HepG2 (cell line): Measurements from ENCODE around the gene CLN6. TPM values are rescaled to one million over a fixed set of nuclear protein-coding genes. Genes with fewer than 3 reads are reported as not detected.

Source experiments
- ATAC-seq: fragments of 200-7000 bp; cut with Tn5 transposase; 3 replicates; pipeline ENCODE4 v1.9.1; 2020; ENCODE audit warnings: mild to moderate bottlenecking, moderate library complexity
- BruUV-seq: library from RNA; stranded (reverse); fragments of 400-500 nt; replicated peaks from 2 replicates; lab custom pipeline; 2021; lab: Mats Ljungman, UMichigan
- CTCF ChIA-PET: fragments of 300-600 bp; formaldehyde crosslinking; extraction: SDS; loops from one replicate; lab custom pipeline; 2021; ENCODE audit warnings: low total read pairs, inconsistent platforms, low intra/inter-chr PET ratio; lab: Yijun Ruan, JAX
- POLR2A ChIA-PET: fragments of 350-600 bp; sonication (Branson Sonifier 250); formaldehyde crosslinking; loops from one replicate; lab custom pipeline; 2020; ENCODE audit warnings: antibody characterized with exemption, inconsistent platforms; lab: Yijun Ruan, JAX
- DNase-seq: peaks from one replicate; pipeline ENCODE4 v3.0.0-alpha.2; 2015; ENCODE audit warnings: low spot score
- FAIRE-seq: peaks from 3 replicates; lab custom pipeline; 2011; peaks lifted over from hg19 to GRCh38; lab: Jason Lieb, UNC
- H2AFZ ChIP-seq: one replicate; pipeline ENCODE4 v1.6.1; 2011; ENCODE audit warnings: low read length, inconsistent platforms
- H3K27ac ChIP-seq: fragments of 300-600 bp; 3 replicates; pipeline ENCODE4 v1.8.0; 2011; ENCODE audit warnings: mixed run types, mild to moderate bottlenecking, mixed read lengths, low read length, inconsistent platforms; ENCODE audit not compliant: insufficient read depth; ENCODE audit errors: extremely low read length
- H3K27me3 ChIP-seq, 2 experiments: fragments of 200-600 bp in 1 of 2; 2 replicates in 1 of 2; 3 replicates in 1 of 2; pipeline versions ENCODE4 v1.6.0 to v1.8.0; 2011; ENCODE audit warnings: low read length in 2 of 2, mild to moderate bottlenecking in 2 of 2, moderate library complexity in 2 of 2, inconsistent platforms in 1 of 2; ENCODE audit not compliant: insufficient read depth in 2 of 2, control insufficient read depth in 1 of 2
- H3K36me3 ChIP-seq, 2 experiments: fragments of 200-600 bp in 1 of 2; replicated peaks in 1 of 2; 2 replicates in 1 of 2; 3 replicates in 1 of 2; pipeline versions ENCODE4 v1.5.1 to v1.8.0; 2011; ENCODE audit warnings: low read length in 2 of 2, inconsistent platforms in 1 of 2; ENCODE audit not compliant: insufficient read depth in 2 of 2, control insufficient read depth in 1 of 2
- H3K4me1 ChIP-seq: 2 replicates; pipeline ENCODE4 v1.5.1; 2012; ENCODE audit warnings: low read length, inconsistent platforms; ENCODE audit not compliant: insufficient read depth
- H3K4me2 ChIP-seq: 2 replicates; pipeline ENCODE4 v1.6.0; 2011; ENCODE audit warnings: low read depth, low read length, inconsistent platforms
- H3K4me3 ChIP-seq, 3 experiments: fragments of 200-600 bp in 1 of 3; sonication (generic), shearing (Covaris generic) in 1 of 3; replicated peaks in 1 of 3; 2 replicates each; pipeline ENCODE4 v1.5.1; 2011 to 2016; ENCODE audit warnings: low read length in 3 of 3, inconsistent platforms in 2 of 3, low read depth in 2 of 3, mild to moderate bottlenecking in 2 of 3, control low read depth in 1 of 3, mixed read lengths in 1 of 3; ENCODE audit not compliant: insufficient read depth in 1 of 3
- H3K79me2 ChIP-seq: one replicate; pipeline ENCODE4 v1.6.1; 2011; ENCODE audit warnings: low read length, inconsistent platforms; ENCODE audit not compliant: insufficient read depth
- H3K9ac ChIP-seq: 2 replicates; pipeline ENCODE4 v1.6.0; 2011; ENCODE audit warnings: mild to moderate bottlenecking, low read depth, low read length, inconsistent platforms; ENCODE audit not compliant: insufficient read depth
- H3K9me3 ChIP-seq: 2 replicates; pipeline ENCODE4 v1.5.1; 2012; ENCODE audit warnings: mild to moderate bottlenecking, low read length
- H4K20me1 ChIP-seq: 2 replicates; pipeline ENCODE4 v1.6.0; 2011; ENCODE audit warnings: inconsistent platforms, mild to moderate bottlenecking, low read length, moderate library complexity; ENCODE audit not compliant: insufficient read depth
- ETV6 ChIP-seq: sonication (generic); formaldehyde crosslinking; conservative IDR thresholded peaks from 2 replicates; pipeline ENCODE4 v1.4.0; 2020; ENCODE audit warnings: missing genetic modification reagents
- KLF9 ChIP-seq: IDR thresholded peaks from 2 replicates; pipeline ENCODE4 v1.6.1; 2016; ENCODE audit warnings: low read depth
- ZNF605 ChIP-seq: sonication (generic); formaldehyde crosslinking; IDR thresholded peaks from 2 replicates; pipeline ENCODE4 v1.8.0; 2022; ENCODE audit warnings: mild to moderate bottlenecking, missing genetic modification reagents
- WGBS: methylation state at CpG from one replicate; pipeline ENCODE4 v1.1.6; 2017; ENCODE audit warnings: low lambda C conversion rate; 5-methylcytosine and 5-hydroxymethylcytosine counted together
- in situ Hi-C: cut with HindIII; loops from 2 replicates; pipeline ENCODE4 v1.10.0; 2017; ENCODE audit warnings: low pct_unique_long_range_greater_than_20kb; ENCODE audit not compliant: extremely low pct_ligation_motif_present
- intact Hi-C: fragments of 100-400 bp; cut with micrococcal nuclease; formaldehyde crosslinking; loops from one replicate; pipeline ENCODE4 v1.10.0; 2022; ENCODE audit not compliant: unreplicated experiment
- polyA plus RNA-seq, 8 experiments: library from polyadenylated mRNA; depleted of rRNA in 3 of 8; stranded (reverse) in 7 of 8; unstranded in 1 of 8; fragments of >200 nt; fragmentation: Illumina TruSeq in 4 of 8; extraction: Trizol in 4 of 8; gene quantifications; 2 replicates each; pipeline versions ENCODE4 v1.2.1 to v1.2.3, GENCODE V29; 2011 to 2016; ENCODE audit warnings: low read depth in 4 of 8, missing spikeins in 1 of 8, mixed read lengths in 1 of 8; ENCODE audit not compliant: insufficient read depth in 1 of 8
- total RNA-seq, 5 experiments: library from RNA; depleted of rRNA; stranded (reverse); fragments of >200 nt; fragmentation: Illumina TruSeq; extraction: Trizol; gene quantifications; 2 replicates each; pipeline ENCODE4 v1.2.3, GENCODE V29; 2016; ENCODE audit warnings: low read depth in 1 of 5
- TF ChIP-seq, protein P1 (sequence below): sonication (generic); formaldehyde crosslinking; IDR thresholded peaks from 2 replicates; pipeline ENCODE4 v1.4.0; 2020; ENCODE audit warnings: mild to moderate bottlenecking, missing genetic modification reagents
- TF ChIP-seq, protein P2 (sequence below): IDR thresholded peaks from 2 replicates; pipeline ENCODE4 v1.6.1; 2018; ENCODE audit warnings: missing genetic modification reagents, mild to moderate bottlenecking, missing compliant biosample characterization
- TF ChIP-seq, protein P3 (sequence below): sonication (generic); formaldehyde crosslinking; IDR thresholded peaks from 2 replicates; pipeline ENCODE4 v1.4.0; 2020; ENCODE audit warnings: missing genetic modification reagents

CLN6 gene
- total and polyA plus RNA-seq, 2 of the 13 experiments (the other 11 are each of a cell fraction or from before 2014, with no cell fraction given): 24.9 to 27.1 TPM

DNA sequence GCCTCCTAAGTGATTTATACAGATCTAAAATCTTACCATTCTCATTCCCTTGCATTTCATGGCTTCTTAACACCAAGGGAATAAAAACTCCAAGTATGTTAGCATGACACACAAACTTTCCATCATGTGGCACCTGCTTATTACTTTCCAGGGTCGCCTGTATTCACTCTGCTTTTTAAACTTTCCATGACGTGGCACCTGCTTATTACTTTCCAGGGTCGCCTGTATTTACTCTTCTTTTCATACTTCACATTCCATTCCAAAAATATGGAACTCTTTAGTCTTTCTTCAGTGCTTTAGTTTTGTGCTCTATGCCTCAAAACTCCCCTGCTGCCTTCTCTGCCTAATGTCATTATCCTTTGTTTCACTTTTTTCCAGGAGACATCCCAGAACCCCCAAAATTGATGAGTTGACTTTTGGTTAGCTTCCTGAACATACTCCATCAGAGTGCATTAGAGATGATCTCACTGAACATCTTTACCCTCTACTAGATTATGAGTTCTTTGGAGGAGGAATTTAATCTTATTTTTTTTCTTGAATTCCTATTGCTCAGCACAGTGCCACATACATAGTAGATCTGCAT is 71.4 kb downstream of the CLN6 start:
- FAIRE-seq (no peak), ATAC-seq (no peak), DNase-seq (peak; percentile 17)
- peaks cover 9 to 53% of the 10 kb centered on the region in 2 experiments for H3K36me3 ChIP-seq
- no peaks in the 10 kb centered on the region for H3K27me3 ChIP-seq
- TF ChIP-seq, protein P1, sequence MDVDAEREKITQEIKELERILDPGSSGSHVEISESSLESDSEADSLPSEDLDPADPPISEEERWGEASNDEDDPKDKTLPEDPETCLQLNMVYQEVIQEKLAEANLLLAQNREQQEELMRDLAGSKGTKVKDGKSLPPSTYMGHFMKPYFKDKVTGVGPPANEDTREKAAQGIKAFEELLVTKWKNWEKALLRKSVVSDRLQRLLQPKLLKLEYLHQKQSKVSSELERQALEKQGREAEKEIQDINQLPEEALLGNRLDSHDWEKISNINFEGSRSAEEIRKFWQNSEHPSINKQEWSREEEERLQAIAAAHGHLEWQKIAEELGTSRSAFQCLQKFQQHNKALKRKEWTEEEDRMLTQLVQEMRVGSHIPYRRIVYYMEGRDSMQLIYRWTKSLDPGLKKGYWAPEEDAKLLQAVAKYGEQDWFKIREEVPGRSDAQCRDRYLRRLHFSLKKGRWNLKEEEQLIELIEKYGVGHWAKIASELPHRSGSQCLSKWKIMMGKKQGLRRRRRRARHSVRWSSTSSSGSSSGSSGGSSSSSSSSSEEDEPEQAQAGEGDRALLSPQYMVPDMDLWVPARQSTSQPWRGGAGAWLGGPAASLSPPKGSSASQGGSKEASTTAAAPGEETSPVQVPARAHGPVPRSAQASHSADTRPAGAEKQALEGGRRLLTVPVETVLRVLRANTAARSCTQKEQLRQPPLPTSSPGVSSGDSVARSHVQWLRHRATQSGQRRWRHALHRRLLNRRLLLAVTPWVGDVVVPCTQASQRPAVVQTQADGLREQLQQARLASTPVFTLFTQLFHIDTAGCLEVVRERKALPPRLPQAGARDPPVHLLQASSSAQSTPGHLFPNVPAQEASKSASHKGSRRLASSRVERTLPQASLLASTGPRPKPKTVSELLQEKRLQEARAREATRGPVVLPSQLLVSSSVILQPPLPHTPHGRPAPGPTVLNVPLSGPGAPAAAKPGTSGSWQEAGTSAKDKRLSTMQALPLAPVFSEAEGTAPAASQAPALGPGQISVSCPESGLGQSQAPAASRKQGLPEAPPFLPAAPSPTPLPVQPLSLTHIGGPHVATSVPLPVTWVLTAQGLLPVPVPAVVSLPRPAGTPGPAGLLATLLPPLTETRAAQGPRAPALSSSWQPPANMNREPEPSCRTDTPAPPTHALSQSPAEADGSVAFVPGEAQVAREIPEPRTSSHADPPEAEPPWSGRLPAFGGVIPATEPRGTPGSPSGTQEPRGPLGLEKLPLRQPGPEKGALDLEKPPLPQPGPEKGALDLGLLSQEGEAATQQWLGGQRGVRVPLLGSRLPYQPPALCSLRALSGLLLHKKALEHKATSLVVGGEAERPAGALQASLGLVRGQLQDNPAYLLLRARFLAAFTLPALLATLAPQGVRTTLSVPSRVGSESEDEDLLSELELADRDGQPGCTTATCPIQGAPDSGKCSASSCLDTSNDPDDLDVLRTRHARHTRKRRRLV (CRISPR knock-in tag): no peak
- H3K4me1 ChIP-seq: peaks cover 8% of the 10 kb centered on the region
- in situ Hi-C loops (loop anchor here (5.0 kb wide), 1 partner anchor 301 kb away; no protein-coding TSS in a partner anchor), intact Hi-C loops (loop anchor here (10.0 kb wide), 1 partner anchor 103 kb away; the partner anchor contains the start of gene PIAS1)
- no peaks in the 10 kb centered on the region for H3K9me3 ChIP-seq
- ChIA-PET CTCF (no interaction called here), POLR2A (no interaction called here)
- H3K79me2 ChIP-seq: no peaks in the 10 kb centered on the region
- no TSS peak for BruUV-seq
- H3K4me2 ChIP-seq: no peak overlapping the region
- no peak overlapping the region for H3K27ac ChIP-seq
- H4K20me1 ChIP-seq: no peaks in the 10 kb centered on the region
- no peak overlapping the region for H2AFZ ChIP-seq
- no peak overlapping the region for H3K4me3 ChIP-seq
- H3K9ac ChIP-seq: no peak overlapping the region
- 83% methylated on average over 3 of the region's 3 CpGs for WGBS

DNA sequence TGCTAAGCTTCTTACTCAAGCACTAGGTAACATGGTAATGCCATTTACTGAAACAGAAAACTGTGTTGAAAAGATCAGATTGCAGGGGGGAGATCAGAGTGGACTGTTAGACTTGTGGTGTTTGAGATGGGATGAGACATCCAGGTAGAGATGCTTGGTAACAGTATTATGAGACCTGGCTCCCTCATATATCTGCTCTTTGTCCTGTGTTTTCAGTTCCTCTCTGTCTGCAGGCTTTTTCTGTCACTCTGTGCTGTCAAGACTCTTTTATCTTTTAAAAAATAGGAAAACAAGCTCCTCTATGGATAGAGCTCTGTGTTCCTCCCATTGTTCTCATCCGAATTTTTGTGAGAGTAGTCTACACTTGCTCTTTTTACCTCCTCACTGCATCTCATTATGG is 72.5 kb downstream of the CLN6 start:
- Histone ChIP-seq H3K27me3 (no peaks in the 10 kb centered on the region), H4K20me1 (no peaks in the 10 kb centered on the region), H3K4me3 (no peak overlapping the region), H3K4me1 (peaks cover 8% of the 10 kb centered on the region), H3K9me3 (no peaks in the 10 kb centered on the region), H3K27ac (no peak overlapping the region), H3K4me2 (no peak overlapping the region), H3K36me3 (peaks cover 8 to 58% of the 10 kb centered on the region in 2 experiments), H3K79me2 (no peaks in the 10 kb centered on the region), H2AFZ (no peak overlapping the region), H3K9ac (no peak overlapping the region)
- POLR2A ChIA-PET: no interaction called here
- WGBS: no CpG with 5 or more reads among the region's 1 CpG
- CTCF ChIA-PET: no interaction called here
- no peak for FAIRE-seq
- no TSS peak for BruUV-seq
- ATAC-seq: no peak
- in situ Hi-C loops: loop anchor here (5.0 kb wide), 1 partner anchor 300 kb away; no protein-coding TSS in a partner anchor
- intact Hi-C loops: loop anchor here (10.0 kb wide), 1 partner anchor 102 kb away; the partner anchor contains the start of gene PIAS1
- DNase-seq: no peak
- no peak for TF ChIP-seq ZNF605
- TF ChIP-seq, protein P2, sequence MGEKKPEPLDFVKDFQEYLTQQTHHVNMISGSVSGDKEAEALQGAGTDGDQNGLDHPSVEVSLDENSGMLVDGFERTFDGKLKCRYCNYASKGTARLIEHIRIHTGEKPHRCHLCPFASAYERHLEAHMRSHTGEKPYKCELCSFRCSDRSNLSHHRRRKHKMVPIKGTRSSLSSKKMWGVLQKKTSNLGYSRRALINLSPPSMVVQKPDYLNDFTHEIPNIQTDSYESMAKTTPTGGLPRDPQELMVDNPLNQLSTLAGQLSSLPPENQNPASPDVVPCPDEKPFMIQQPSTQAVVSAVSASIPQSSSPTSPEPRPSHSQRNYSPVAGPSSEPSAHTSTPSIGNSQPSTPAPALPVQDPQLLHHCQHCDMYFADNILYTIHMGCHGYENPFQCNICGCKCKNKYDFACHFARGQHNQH: no peak
- TF ChIP-seq KLF9 (CRISPR knock-in tag): no peak
- TF ChIP-seq, protein P3, sequence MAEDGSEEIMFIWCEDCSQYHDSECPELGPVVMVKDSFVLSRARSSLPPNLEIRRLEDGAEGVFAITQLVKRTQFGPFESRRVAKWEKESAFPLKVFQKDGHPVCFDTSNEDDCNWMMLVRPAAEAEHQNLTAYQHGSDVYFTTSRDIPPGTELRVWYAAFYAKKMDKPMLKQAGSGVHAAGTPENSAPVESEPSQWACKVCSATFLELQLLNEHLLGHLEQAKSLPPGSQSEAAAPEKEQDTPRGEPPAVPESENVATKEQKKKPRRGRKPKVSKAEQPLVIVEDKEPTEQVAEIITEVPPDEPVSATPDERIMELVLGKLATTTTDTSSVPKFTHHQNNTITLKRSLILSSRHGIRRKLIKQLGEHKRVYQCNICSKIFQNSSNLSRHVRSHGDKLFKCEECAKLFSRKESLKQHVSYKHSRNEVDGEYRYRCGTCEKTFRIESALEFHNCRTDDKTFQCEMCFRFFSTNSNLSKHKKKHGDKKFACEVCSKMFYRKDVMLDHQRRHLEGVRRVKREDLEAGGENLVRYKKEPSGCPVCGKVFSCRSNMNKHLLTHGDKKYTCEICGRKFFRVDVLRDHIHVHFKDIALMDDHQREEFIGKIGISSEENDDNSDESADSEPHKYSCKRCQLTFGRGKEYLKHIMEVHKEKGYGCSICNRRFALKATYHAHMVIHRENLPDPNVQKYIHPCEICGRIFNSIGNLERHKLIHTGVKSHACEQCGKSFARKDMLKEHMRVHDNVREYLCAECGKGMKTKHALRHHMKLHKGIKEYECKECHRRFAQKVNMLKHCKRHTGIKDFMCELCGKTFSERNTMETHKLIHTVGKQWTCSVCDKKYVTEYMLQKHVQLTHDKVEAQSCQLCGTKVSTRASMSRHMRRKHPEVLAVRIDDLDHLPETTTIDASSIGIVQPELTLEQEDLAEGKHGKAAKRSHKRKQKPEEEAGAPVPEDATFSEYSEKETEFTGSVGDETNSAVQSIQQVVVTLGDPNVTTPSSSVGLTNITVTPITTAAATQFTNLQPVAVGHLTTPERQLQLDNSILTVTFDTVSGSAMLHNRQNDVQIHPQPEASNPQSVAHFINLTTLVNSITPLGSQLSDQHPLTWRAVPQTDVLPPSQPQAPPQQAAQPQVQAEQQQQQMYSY (CRISPR knock-in tag): no peak
- TF ChIP-seq ETV6 (CRISPR knock-in tag): no peak
